Measurements from ENCODE around the gene GNB1. TPM values are rescaled to one million over a fixed set of nuclear protein-coding genes. Genes with fewer than 3 reads are reported as not detected.
A peak's percentile ranks its signal among the peaks of the same experiment; 100 is the strongest.
"Not testable (repeated sequence)": the region's sequence is repeated elsewhere in the genome, so short reads cannot be mapped to it uniquely, and the experiment has no call there.

GNB1 gene
- polyA plus RNA-seq, 3 donors, result 41.9 to 357 (median 111) TPM

DNA sequence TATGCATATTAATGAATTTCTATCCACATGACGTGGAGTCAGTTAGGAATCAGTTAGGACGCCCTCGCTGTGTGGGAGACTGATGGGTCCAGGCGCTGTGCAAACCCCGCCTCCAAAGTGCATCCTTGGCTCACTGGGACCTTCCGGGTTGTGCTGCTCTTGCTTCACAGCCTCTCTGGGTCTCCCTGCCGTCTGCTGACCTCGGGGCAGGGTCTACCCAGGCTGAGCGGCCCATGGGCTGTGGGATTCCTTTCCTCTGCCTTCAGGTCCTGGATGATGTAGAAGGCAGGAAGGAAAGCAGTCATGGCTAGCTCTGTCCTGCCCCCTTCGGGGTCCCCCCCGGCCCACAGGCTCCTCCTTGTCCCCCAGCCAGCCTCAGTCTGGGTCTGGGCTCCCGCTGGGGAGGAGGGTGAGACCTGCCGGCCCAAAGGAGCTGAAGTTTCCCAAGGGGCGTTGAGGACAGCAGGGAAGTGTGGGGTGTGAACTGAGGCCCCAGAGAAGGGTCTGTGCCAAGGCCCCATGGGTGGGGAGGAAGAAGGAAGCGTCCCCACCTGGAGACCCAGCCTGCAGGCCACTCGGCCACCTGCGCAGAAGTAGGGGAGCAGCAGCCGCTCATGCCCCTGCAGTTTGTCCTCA, 142.1 kb downstream of the GNB1 start:
- Histone ChIP-seq H2AFZ (ENCODE audit: insufficient read depth, low read depth, low read length, poor library complexity, severe bottlenecking) (no peak overlapping the region), H3K4me1 (ENCODE audit: control insufficient read depth in 1 of 2, insufficient read depth in 2 of 2, low read length in 2 of 2) (no peaks in the 10 kb centered on the region), H3K4me3 (replicated peaks in 1 of 3; ENCODE audit: low read depth in 2 of 3, low read length in 3 of 3) (no peak overlapping the region), H3K4me2 (replicated peaks; ENCODE audit: extremely low read depth, low read length, poor library complexity, severe bottlenecking) (no peak overlapping the region), H4K20me1 (ENCODE audit: insufficient read depth, low read length) (peaks cover 20% of the 10 kb centered on the region), H3K79me2 (ENCODE audit: insufficient read depth, low read length) (peaks cover 1% of the 10 kb centered on the region), H3K9ac (ENCODE audit: insufficient read depth, low read length, poor library complexity, severe bottlenecking) (no peak overlapping the region), H3K27ac (ENCODE audit: low read depth in 1 of 2, low read length in 2 of 2) (no peak overlapping the region), H3K27me3 (ENCODE audit: control insufficient read depth in 2 of 2, insufficient read depth in 2 of 2, low read length in 2 of 2) (no peaks in the 10 kb centered on the region), H3K9me3 (replicated peaks in 1 of 2; ENCODE audit: control insufficient read depth in 1 of 2, insufficient read depth in 1 of 2, low read length in 2 of 2) (no peaks in the 10 kb centered on the region), H3K36me3 (replicated peaks in 1 of 2; ENCODE audit: control insufficient read depth in 1 of 2, insufficient read depth in 2 of 2, low read length in 2 of 2) (peaks cover 16 to 19% of the 10 kb centered on the region in 2 donors)
- H3K4me1 Mint-ChIP-seq, result peaks cover 7% of the 10 kb centered on the region
- TF ChIP-seq, protein P1, sequence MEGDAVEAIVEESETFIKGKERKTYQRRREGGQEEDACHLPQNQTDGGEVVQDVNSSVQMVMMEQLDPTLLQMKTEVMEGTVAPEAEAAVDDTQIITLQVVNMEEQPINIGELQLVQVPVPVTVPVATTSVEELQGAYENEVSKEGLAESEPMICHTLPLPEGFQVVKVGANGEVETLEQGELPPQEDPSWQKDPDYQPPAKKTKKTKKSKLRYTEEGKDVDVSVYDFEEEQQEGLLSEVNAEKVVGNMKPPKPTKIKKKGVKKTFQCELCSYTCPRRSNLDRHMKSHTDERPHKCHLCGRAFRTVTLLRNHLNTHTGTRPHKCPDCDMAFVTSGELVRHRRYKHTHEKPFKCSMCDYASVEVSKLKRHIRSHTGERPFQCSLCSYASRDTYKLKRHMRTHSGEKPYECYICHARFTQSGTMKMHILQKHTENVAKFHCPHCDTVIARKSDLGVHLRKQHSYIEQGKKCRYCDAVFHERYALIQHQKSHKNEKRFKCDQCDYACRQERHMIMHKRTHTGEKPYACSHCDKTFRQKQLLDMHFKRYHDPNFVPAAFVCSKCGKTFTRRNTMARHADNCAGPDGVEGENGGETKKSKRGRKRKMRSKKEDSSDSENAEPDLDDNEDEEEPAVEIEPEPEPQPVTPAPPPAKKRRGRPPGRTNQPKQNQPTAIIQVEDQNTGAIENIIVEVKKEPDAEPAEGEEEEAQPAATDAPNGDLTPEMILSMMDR (IDR thresholded peaks at IDR 0.05), result no peak
- no peak overlapping the region for H3K4me3 Mint-ChIP-seq
- H3K9me3 Mint-ChIP-seq, result no peaks in the 10 kb centered on the region
- 82% methylated on average over 10 of the region's 18 CpGs for WGBS (ENCODE audit: insufficient coverage)
- intact Hi-C loops (cut with micrococcal nuclease), result loop anchor here (10.0 kb wide), 1 partner anchor 54 kb away; the partner anchor contains the start of gene SLC35E2B (in 2 of the 2)
- no peaks in the 10 kb centered on the region for H3K27me3 Mint-ChIP-seq (ENCODE audit: low read depth in 3 of 3)
- DNase-seq, result no peak
- peaks cover 14 to 17% of the 10 kb centered on the region in 2 donors for H3K36me3 Mint-ChIP-seq
- peak overlapping the region in 1 of 7 donors; percentile 74 for H3K27ac Mint-ChIP-seq

DNA sequence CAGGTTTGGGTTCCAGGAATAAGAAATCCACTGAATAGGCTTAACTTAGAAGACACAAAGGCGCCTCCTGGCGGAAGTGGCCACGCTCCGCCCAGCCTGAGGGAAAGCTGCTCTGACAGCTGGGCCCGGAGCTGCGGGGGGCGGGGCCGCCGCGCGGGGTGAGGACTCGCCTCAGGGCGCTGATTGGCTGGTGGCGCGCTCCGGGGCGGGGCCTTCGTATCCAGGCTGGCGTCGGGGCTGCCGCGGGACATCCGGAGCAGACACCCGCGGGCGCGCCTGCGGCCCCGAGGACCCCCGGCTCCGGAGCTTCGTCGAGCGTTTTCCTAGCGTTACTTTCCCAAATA, 144.3 kb downstream of the GNB1 start:
- peak overlapping the region; percentile 18 to 57 (median 21) for H3K4me3 ChIP-seq (replicated peaks in 1 of 3; ENCODE audit: low read depth in 2 of 3, low read length in 3 of 3)
- peaks cover 6 to 13% of the 10 kb centered on the region in 2 donors for H3K36me3 Mint-ChIP-seq
- H3K9ac ChIP-seq (ENCODE audit: insufficient read depth, low read length, poor library complexity, severe bottlenecking), result not testable (repeated sequence)

DNA sequence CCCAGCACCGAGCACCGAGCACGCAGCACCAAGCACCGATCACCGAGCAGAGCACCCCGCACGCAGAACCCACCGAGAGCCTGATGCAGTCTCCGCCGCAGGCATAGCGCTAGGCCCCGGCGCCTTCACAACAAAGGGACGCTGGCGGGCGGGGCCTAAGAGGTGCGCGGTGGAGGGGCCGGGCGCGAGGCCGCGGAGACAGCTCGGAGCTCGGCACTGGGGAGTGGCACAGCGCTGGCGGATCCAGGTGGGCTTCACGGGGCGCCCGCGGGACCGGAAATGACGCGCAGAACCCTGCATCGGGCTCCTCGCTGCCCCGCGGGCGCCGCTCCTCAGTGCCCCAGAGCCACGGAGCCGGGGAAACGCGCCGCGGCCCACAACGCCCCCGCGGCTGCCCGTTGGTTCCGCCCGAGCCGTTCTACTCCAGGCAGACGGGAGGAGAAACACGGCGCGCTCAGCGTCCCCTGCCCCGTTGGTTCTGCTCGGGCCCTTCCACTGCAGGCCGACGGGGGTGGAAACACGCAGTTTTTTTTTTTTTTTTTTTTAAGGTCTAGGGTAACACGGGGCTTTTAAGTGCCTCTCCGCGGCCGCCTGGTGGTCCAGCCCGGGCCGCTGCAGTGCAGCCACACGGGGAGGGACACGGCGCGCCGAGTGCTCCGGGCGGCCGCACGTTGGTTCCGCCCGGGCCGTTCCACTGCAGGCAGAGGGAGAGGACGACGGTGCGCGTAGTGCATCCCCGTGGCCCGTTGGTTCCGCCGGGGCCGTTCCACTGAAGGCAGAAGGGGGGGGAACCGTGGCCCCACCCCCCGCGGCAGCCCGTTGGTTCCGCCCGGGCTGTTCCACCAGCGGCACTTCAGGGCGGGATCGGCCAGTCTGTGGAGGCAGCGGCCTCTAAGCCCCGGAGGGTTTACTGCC, 145.0 kb downstream of the GNB1 start:
- Mint-ChIP-seq H3K4me3 (peak overlapping the region; percentile 68 to 69), H3K36me3 (peaks cover 6 to 16% of the 10 kb centered on the region in 2 donors), H3K27ac (peak overlapping the region; percentile 83 to 99 (median 96))
- H3K4me1 Mint-ChIP-seq; H4K20me1 ChIP-seq (ENCODE audit: insufficient read depth, low read length); H2AFZ ChIP-seq (ENCODE audit: insufficient read depth, low read depth, low read length, poor library complexity, severe bottlenecking); H3K4me1 ChIP-seq (ENCODE audit: control insufficient read depth in 1 of 2, insufficient read depth in 2 of 2, low read length in 2 of 2); H3K79me2 ChIP-seq (ENCODE audit: insufficient read depth, low read length); H3K9me3 Mint-ChIP-seq; H3K27me3 Mint-ChIP-seq (ENCODE audit: low read depth in 3 of 3); H3K27me3 ChIP-seq (ENCODE audit: control insufficient read depth in 2 of 2, insufficient read depth in 2 of 2, low read length in 2 of 2); H3K9me3 ChIP-seq (replicated peaks in 1 of 2; ENCODE audit: control insufficient read depth in 1 of 2, insufficient read depth in 1 of 2, low read length in 2 of 2); H3K36me3 ChIP-seq (replicated peaks in 1 of 2; ENCODE audit: control insufficient read depth in 1 of 2, insufficient read depth in 2 of 2, low read length in 2 of 2); H3K4me2 ChIP-seq (replicated peaks; ENCODE audit: extremely low read depth, low read length, poor library complexity, severe bottlenecking): not testable (repeated sequence)
- intact Hi-C loops (cut with micrococcal nuclease), result loop anchor here (10.0 kb wide), 1 partner anchor 51 kb away; the partner anchor contains the start of gene SLC35E2B (in 2 of the 2)
- H3K27ac ChIP-seq (ENCODE audit: low read depth in 1 of 2, low read length in 2 of 2), result peak overlapping the region; percentile 82 to 84
- WGBS (ENCODE audit: insufficient coverage), result 0% methylated on average over 6 of the region's 101 CpGs
- H3K4me3 ChIP-seq (replicated peaks in 1 of 3; ENCODE audit: low read depth in 2 of 3, low read length in 3 of 3), result peak overlapping the region; percentile 36 to 57 (median 48)
- peak; percentile 67 to 86 (median 78) for DNase-seq
- H3K9ac ChIP-seq (ENCODE audit: insufficient read depth, low read length, poor library complexity, severe bottlenecking), result peak overlapping the region; percentile 72

More for the DNA sequence above, 144.3 kb downstream of the GNB1 start:
- DNase-seq; H3K4me1 Mint-ChIP-seq; H3K27me3 ChIP-seq (ENCODE audit: control insufficient read depth in 2 of 2, insufficient read depth in 2 of 2, low read length in 2 of 2); H4K20me1 ChIP-seq (ENCODE audit: insufficient read depth, low read length); H2AFZ ChIP-seq (ENCODE audit: insufficient read depth, low read depth, low read length, poor library complexity, severe bottlenecking); H3K9me3 Mint-ChIP-seq; H3K4me1 ChIP-seq (ENCODE audit: control insufficient read depth in 1 of 2, insufficient read depth in 2 of 2, low read length in 2 of 2); H3K27me3 Mint-ChIP-seq (ENCODE audit: low read depth in 3 of 3); H3K4me2 ChIP-seq (replicated peaks; ENCODE audit: extremely low read depth, low read length, poor library complexity, severe bottlenecking); H3K36me3 ChIP-seq (replicated peaks in 1 of 2; ENCODE audit: control insufficient read depth in 1 of 2, insufficient read depth in 2 of 2, low read length in 2 of 2); H3K9me3 ChIP-seq (replicated peaks in 1 of 2; ENCODE audit: control insufficient read depth in 1 of 2, insufficient read depth in 1 of 2, low read length in 2 of 2); H3K79me2 ChIP-seq (ENCODE audit: insufficient read depth, low read length): not testable (repeated sequence)
- Mint-ChIP-seq H3K27ac (peak overlapping the region in 6 of 7 donors; percentile 40 to 99 (median 86)), H3K4me3 (peak overlapping the region; percentile 68 to 69)
- no CpG with 5 or more reads among the region's 35 CpGs for WGBS (ENCODE audit: insufficient coverage)
- intact Hi-C loops (cut with micrococcal nuclease), result loop anchor here (10.0 kb wide), 1 partner anchor 52 kb away; the partner anchor contains the start of gene SLC35E2B (in 2 of the 2)
- peak overlapping the region; percentile 82 to 84 for H3K27ac ChIP-seq (ENCODE audit: low read depth in 1 of 2, low read length in 2 of 2)
